AG04449 (cell line): Measurements from ENCODE around the gene HOXB6.

Experiments
- CTCF ChIA-PET: fragments of 350-600 bp; formaldehyde crosslinking; extraction: SDS; loops from one replicate; lab custom pipeline; 2021; ENCODE audit warnings: antibody characterized with exemption; lab: Yijun Ruan, JAX
- POLR2A ChIA-PET: fragments of 400-600, 350-600 bp; formaldehyde crosslinking; extraction: SDS; loops from one replicate; lab custom pipeline; 2020; ENCODE audit warnings: antibody characterized with exemption, inconsistent platforms; lab: Yijun Ruan, JAX
- DNase-seq: peaks from one replicate; pipeline ENCODE4 v3.0.0-alpha.2; 2010; ENCODE audit warnings: low read depth, low spot score
- H3K4me3 ChIP-seq: 2 replicates; pipeline ENCODE4 v1.5.1; 2011; ENCODE audit warnings: low read depth, mild to moderate bottlenecking, control low read depth, low read length
- TF ChIP-seq, protein P1 (sequence below): IDR thresholded peaks from one replicate; pipeline ENCODE4 v1.5.1; 2011; ENCODE audit warnings: mild to moderate bottlenecking, moderate library complexity, low read length, control low read depth, inconsistent platforms; ENCODE audit not compliant: insufficient read depth; ENCODE audit errors: missing control alignments

Gene HOXB6

GRCh38 chr17:48553190-48553547 is 51.6 kb downstream of the HOXB6 start:
- CTCF ChIA-PET = interaction anchor here (1.5 to 1.8 kb wide), 2 partner anchors 9 to 36 kb away, joined by 4 to 5 read pairs; no protein-coding TSS in a partner anchor
- POLR2A ChIA-PET = interaction anchor here (0.9 kb wide), 1 partner anchor 12 kb away, joined by 4 read pairs; no protein-coding TSS in a partner anchor
- peak overlapping the region; percentile 37 for H3K4me3 ChIP-seq
- DNase-seq = no peak
- TF ChIP-seq, protein P1, sequence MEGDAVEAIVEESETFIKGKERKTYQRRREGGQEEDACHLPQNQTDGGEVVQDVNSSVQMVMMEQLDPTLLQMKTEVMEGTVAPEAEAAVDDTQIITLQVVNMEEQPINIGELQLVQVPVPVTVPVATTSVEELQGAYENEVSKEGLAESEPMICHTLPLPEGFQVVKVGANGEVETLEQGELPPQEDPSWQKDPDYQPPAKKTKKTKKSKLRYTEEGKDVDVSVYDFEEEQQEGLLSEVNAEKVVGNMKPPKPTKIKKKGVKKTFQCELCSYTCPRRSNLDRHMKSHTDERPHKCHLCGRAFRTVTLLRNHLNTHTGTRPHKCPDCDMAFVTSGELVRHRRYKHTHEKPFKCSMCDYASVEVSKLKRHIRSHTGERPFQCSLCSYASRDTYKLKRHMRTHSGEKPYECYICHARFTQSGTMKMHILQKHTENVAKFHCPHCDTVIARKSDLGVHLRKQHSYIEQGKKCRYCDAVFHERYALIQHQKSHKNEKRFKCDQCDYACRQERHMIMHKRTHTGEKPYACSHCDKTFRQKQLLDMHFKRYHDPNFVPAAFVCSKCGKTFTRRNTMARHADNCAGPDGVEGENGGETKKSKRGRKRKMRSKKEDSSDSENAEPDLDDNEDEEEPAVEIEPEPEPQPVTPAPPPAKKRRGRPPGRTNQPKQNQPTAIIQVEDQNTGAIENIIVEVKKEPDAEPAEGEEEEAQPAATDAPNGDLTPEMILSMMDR = no peak

- H3K4me3 ChIP-seq = peak overlapping the region; percentile 37
- TF ChIP-seq, protein P1 = no peak
- POLR2A ChIA-PET = interaction anchor here (0.7 to 1.0 kb wide), 2 partner anchors 45 to 69 kb away, joined by 3 read pairs; no protein-coding TSS in a partner anchor
- no peak for DNase-seq
- CTCF ChIA-PET = interaction anchor here (0.7 to 2.1 kb wide), 6 partner anchors 8 to 201 kb away, joined by 3 to 6 read pairs (median 4); partner anchors contain the start of gene HOXB5
Observed at GRCh38 chr17:48552466-48553189, 52.2 kb downstream of the HOXB6 start.

GRCh38 chr17:48551596-48552465 is 53.0 kb downstream of the HOXB6 start:
- H3K4me3 ChIP-seq = peak overlapping the region; percentile 27
- POLR2A ChIA-PET = interaction anchor here (0.7 to 1.0 kb wide), 3 partner anchors 41 to 68 kb away, joined by 3 read pairs; partner anchors contain the start of gene HOXB5
- DNase-seq = no peak
- CTCF ChIA-PET = interaction anchor here (0.6 to 2.1 kb wide), 9 partner anchors 9 to 216 kb away, joined by 3 to 6 read pairs (median 3); partner anchors contain the start of gene HOXB5
- TF ChIP-seq, protein P1 = no peak

DNA sequence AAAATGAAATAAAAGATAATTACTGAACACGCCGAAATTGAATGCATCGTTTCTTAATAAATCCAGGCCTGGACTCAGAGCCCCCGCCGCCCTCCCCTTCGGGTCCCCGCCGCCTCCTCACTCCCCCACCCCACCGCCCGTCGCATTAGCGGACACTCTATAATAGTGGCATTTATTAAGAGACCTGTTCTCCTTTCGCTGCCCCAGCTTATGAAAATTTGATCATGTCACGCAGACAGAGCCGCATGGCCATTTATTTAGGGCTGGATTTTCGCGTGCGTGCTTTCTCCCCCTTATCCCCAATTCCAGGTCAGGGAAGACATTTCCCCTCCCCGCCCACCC is 53.6 kb downstream of the HOXB6 start:
- DNase-seq = no peak
- CTCF ChIA-PET = interaction anchor here (0.7 to 2.1 kb wide), 6 partner anchors 10 to 215 kb away, joined by 3 to 6 read pairs (median 3); partner anchors contain the start of gene HOXB5
- POLR2A ChIA-PET = interaction anchor here (1.0 kb wide), 1 partner anchor 42 kb away, joined by 3 read pairs; the partner anchor contains the start of gene HOXB5
- TF ChIP-seq, protein P1 = no peak
- H3K4me3 ChIP-seq = peak overlapping the region; percentile 27; the same call in 1 of the 2 replicates

- TF ChIP-seq, protein P1 = peak; percentile 41
- ChIA-PET POLR2A (interaction anchor here (0.9 to 1.4 kb wide), 5 partner anchors 9 to 58 kb away, joined by 3 to 5 read pairs (median 3); partner anchors contain the start of gene HOXB5), CTCF (interaction anchor here (0.9 to 2.2 kb wide), 6 partner anchors 11 to 58 kb away, joined by 3 to 9 read pairs (median 4); partner anchors contain the start of gene HOXB5)
- H3K4me3 ChIP-seq = peak overlapping the region; percentile 41
- no peak for DNase-seq
Observed at GRCh38 chr17:48550502-48551213, 54.1 kb downstream of the HOXB6 start.
